Activated effector memory CD4-positive, alpha-beta T cell treated with Interleukin-2 at 50 U/mL for 16 hours (primary cell): ENCODE measurements around the gene OSBPL3.

ENCODE experiments used
- DNase-seq: peaks from one replicate; pipeline ENCODE4 v3.0.0-alpha.2; 2020

The OSBPL3 gene

DNA sequence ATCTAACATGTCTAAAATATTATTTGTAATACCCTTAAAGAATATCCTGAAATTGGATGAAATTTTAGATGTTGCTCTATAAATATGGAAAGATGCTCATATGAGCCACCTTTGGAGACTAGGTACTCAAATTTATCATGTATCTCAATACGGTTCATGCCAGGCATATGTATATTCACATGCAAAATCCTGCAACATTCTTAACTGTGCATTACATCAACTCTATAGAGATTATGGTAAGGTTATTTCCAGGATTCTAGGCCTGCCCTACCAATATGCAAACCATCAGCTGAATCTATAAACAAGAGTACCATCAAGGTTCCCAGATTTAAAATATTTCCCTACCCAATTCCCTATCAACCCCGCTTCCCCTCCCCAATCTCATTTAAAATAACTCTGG lies 27.5 kb downstream of the OSBPL3 start:
- DNase-seq = no peak

- DNase-seq = no peak
Observed at GRCh38 chr7:24951441-24951980, 28.5 kb downstream of the OSBPL3 start.

DNA sequence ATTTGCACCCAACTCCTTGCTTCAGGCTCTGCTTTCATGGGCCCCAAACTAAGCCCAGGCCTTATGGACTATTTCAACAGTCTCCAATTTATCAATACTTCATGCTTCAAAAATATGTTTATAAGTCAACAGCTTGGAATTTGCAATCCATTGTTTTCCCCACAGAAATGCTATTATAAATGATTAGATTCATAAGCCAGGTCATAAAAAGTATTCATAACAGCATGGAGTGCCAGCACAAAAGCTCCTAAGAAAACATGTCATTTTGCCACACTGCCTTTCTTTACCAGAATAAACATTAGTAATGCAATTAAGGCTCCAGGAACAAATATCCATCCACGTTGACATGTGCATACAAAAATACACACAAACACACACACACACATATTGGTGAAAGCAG lies 30.1 kb downstream of the OSBPL3 start:
- DNase-seq = no peak

- no peak for DNase-seq
Observed at GRCh38 chr7:24948739-24949138, 31.2 kb downstream of the OSBPL3 start.

DNA sequence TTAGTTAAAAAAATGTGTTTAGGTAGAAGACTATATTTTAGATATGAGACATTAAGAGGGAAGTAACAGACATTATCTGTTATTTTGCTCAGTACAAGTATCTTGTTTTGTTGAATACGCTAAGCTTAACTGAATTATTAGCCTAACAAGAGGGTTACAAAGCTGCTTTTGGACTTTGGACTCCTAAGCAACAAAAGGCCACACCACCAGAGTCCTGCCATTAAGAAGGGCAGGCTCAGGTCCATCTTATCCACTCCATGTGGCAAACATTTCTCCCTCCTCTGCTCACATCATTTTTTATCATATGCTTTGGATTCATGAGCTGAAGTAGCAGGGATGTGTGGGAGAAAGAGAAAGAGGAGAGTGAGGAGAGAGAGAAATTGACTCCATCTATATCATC lies 33.5 kb downstream of the OSBPL3 start:
- DNase-seq = no peak

- no peak for DNase-seq
Observed at GRCh38 chr7:24945899-24946298, 34.1 kb downstream of the OSBPL3 start.

DNA sequence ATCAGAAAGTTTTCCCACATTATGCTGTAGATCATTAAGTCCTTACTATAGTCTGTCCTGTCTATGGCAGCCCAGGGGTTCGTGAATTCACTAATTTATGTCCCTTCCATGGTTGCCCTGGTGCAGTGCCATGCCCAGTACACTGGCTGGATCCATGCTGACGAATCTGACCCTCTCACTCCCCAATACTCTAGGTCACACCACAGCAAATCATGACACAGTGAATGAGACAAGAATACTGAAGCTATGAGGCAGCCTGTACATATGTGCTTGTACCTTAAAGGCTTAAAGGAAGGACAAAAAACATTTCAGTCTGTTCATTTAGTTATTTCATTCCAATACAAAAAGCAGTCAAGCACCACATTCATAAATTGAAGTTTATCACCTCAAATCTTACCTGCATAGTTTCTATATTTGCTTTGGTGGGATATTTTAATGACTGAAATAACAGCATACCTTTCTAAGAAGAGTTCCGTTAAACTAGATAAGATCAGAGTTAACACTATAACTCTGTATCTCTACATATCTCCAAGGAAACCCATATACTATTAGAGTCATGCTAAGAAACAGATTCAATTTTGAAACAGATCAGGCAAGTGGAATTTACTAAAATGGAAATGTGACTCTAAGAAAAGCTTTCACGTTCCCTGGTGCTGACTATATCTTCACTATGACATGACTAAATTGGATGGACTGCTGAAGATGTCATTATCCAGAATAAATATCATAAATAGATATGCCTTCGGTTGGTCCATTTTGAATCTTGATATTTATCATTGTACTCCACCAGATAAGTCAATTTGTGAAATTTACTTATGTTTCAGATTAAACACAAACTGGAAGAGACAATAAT lies 36.7 kb downstream of the OSBPL3 start:
- DNase-seq = no peak

- DNase-seq = no peak
Observed at GRCh38 chr7:24942226-24942625, 37.8 kb downstream of the OSBPL3 start.

- no peak for DNase-seq
Observed at GRCh38 chr7:24939416-24939815, 40.6 kb downstream of the OSBPL3 start.

- no peak for DNase-seq
Observed at GRCh38 chr7:24936121-24936824, 43.7 kb downstream of the OSBPL3 start.

- DNase-seq = no peak
Observed at GRCh38 chr7:24933298-24933697, 46.7 kb downstream of the OSBPL3 start.

DNA sequence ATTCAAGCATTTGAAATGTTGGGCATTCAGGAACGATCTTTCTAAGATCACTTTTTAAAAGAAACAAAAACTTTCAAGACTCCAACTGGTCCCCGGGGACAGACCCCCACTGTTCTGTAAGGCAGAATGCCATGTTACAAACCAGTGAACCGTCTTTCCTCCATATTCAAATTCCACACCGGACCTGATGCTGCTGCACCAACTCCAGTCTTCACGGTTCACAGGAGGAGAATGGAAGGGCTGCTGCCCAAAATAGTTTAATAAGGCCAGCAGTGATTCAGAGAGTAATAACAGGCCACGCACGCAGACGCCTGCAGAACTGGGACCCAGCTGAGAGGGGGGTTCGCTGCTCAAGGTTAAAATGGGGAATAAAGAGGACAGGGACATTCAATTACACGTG lies 47.2 kb downstream of the OSBPL3 start:
- no peak for DNase-seq

GRCh38 chr7:24932389-24932788 lies 47.6 kb downstream of the OSBPL3 start:
- no peak for DNase-seq

DNA sequence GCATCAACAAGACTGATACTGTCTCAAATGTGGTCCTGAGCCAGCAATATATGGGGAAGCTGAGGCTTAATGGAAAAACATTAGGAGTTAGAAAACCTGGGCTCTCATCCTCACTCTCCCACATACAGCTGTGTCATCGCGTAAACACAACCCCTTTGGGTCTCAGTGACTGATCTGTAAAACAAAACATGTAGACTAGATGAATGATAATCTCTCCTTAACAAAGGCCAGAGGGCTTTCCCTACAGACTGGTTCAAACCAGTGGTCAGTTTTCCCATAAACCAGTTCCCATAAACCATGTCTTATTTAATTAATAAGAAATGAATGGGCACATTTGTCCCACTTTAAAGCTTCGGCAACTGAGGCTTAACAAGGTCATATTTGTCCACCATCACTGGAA lies 48.1 kb downstream of the OSBPL3 start:
- no peak for DNase-seq

DNA sequence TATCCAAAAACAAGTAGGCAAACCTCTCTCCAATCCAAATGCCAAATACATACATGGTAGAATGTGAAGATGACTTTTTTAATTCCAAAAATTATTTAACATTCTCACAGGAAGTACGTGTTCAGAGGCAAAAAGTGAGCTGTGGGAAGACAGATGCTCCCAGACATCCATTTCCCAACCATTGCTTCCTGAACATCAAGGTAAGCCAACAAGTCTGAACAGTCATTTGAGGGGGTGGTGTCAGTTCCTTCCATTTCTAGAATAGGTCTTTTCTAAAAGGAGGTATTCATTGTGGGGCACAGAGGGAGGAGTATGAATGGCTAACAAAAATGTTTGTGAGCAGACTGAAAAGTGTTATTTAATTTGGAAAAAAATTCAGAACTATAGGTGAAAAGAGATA lies 49.1 kb downstream of the OSBPL3 start:
- DNase-seq = no peak

GRCh38 chr7:24926623-24927524 lies 53.1 kb downstream of the OSBPL3 start:
- no peak for DNase-seq

GRCh38 chr7:24924375-24924774 lies 55.6 kb downstream of the OSBPL3 start:
- no peak for DNase-seq

- DNase-seq = no peak
Observed at GRCh38 chr7:24923172-24923865, 56.7 kb downstream of the OSBPL3 start.

- no peak for DNase-seq
Observed at GRCh38 chr7:24922099-24922773, 57.7 kb downstream of the OSBPL3 start.

DNA sequence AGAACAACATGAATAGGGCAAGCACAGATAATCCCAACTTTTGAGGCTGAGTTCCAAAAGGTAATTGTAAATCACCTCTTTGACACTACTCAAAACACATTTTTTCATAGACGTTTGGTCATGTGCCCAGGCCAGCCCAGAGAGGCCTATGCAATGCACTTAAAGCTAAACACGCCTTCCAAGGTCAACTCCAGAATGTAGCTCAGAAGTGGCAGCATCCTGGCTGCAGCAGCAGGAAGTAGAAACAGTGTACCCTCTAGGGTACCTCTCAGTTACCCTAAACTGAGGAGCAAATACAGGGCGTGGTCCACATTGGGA lies 58.7 kb downstream of the OSBPL3 start:
- DNase-seq = no peak

GRCh38 chr7:24920451-24921361 lies 59.3 kb downstream of the OSBPL3 start:
- DNase-seq = no peak
